ENCODE results near the gene ARHGEF12.

DNA sequence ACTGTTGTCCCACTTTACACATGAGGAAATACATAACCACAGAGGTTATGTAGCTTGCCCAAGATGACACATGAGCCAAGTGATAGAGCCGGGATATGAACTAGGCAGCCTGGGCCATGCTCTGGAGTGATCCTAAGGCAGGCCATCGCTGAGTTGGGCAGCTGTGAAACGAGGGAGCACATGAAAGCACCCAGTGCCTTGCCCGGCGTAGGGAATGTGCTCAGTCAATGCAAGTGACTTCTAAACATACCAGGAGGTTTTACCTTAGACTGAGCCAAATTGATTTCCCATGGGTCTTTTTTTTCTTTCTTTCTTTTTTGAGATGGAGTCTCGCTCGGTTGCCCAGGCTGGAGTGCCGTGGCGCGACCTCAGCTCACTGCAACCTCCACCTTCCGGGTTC lies 185.8 kb downstream of the ARHGEF12 start:
- TF ChIP-seq EZH2 (IDR thresholded peaks at IDR 0.05; ENCODE audit: low read length, unreplicated experiment) (no peak), CTCF (conservative IDR thresholded peaks at IDR 0.05; ENCODE audit: low read depth, low read length) (no peak), EZH2phosphoT487 (IDR thresholded peaks at IDR 0.05; ENCODE audit: borderline replicate concordance, low read length) (no peak)
